WTC11 (cell line): ENCODE results near the gene CCNA2. TPM values are rescaled to one million over a fixed set of nuclear protein-coding genes. Genes with fewer than 3 reads are reported as not detected.

ENCODE experiments used
- ATAC-seq: fragments of 200-7000 bp; cut with Tn5 transposase; 2 replicates; pipeline ENCODE4 v1.10.0; 2021; ENCODE audit warnings: mild to moderate bottlenecking, moderate library complexity
- CTCF ChIA-PET: fragments of 300-600 bp; sonication (Branson Sonifier 250); formaldehyde crosslinking; loops from one replicate; lab custom pipeline; 2021; ENCODE audit warnings: antibody characterized with exemption; lab: Charles Lee
- POLR2A ChIA-PET: fragments of 350-600 bp; sonication (Branson Sonifier 250); formaldehyde crosslinking; loops from one replicate; lab custom pipeline; 2021; ENCODE audit warnings: antibody characterized with exemption; lab: Charles Lee
- DNase-seq: peaks from one replicate; pipeline ENCODE4 v3.0.0; 2021; ENCODE audit warnings: low spot score
- H3K27ac Mint-ChIP-seq: 2 replicates; pipeline ENCODE4 v1.8.0; 2021; ENCODE audit warnings: mixed read lengths
- H3K27me3 Mint-ChIP-seq: 2 replicates; pipeline ENCODE4 v1.8.0; 2021; ENCODE audit warnings: low read depth, mild to moderate bottlenecking, moderate library complexity, mixed read lengths
- H3K36me3 Mint-ChIP-seq: 2 replicates; pipeline ENCODE4 v1.8.0; 2021; ENCODE audit warnings: mixed read lengths
- H3K4me1 Mint-ChIP-seq: 2 replicates; pipeline ENCODE4 v1.8.0; 2022; ENCODE audit warnings: mixed read lengths
- H3K4me3 Mint-ChIP-seq: 2 replicates; pipeline ENCODE4 v1.8.0; 2021; ENCODE audit warnings: mild to moderate bottlenecking, moderate library complexity, mixed read lengths
- H3K9me3 Mint-ChIP-seq: 2 replicates; pipeline ENCODE4 v1.8.0; 2021; ENCODE audit warnings: mixed read lengths
- AFF4 ChIP-seq: sonication (generic); formaldehyde crosslinking; IDR thresholded peaks from 2 replicates; pipeline ENCODE4 v1.8.1; 2023; ENCODE audit warnings: mild to moderate bottlenecking, missing genetic modification reagents, borderline replicate concordance
- ATF1 ChIP-seq: sonication (generic); formaldehyde crosslinking; IDR thresholded peaks from 2 replicates; pipeline ENCODE4 v1.8.1; 2023; ENCODE audit warnings: mild to moderate bottlenecking, moderate library complexity, missing genetic modification reagents
- CBFB ChIP-seq: sonication (generic); formaldehyde crosslinking; IDR thresholded peaks from 2 replicates; pipeline ENCODE4 v1.8.1; 2022; ENCODE audit warnings: mild to moderate bottlenecking, low read depth, missing genetic modification reagents
- E2F5 ChIP-seq: sonication (generic); formaldehyde crosslinking; IDR thresholded peaks from 2 replicates; pipeline ENCODE4 v1.8.1; 2022; ENCODE audit warnings: mild to moderate bottlenecking, moderate library complexity, missing genetic modification reagents
- GABPB1 ChIP-seq: sonication (generic); formaldehyde crosslinking; IDR thresholded peaks from 2 replicates; pipeline ENCODE4 v1.8.1; 2023; ENCODE audit warnings: mild to moderate bottlenecking, missing genetic modification reagents
- HMGA2 ChIP-seq: fragments of 250-450 bp; sonication (Bioruptor Pico); IDR thresholded peaks from 2 replicates; pipeline ENCODE4 v1.4.0; 2021; ENCODE audit warnings: mild to moderate bottlenecking, moderate library complexity
- IRF2 ChIP-seq: sonication (generic); formaldehyde crosslinking; IDR thresholded peaks from 2 replicates; pipeline ENCODE4 v1.8.0; 2022; ENCODE audit warnings: low read depth, missing genetic modification reagents, borderline replicate concordance
- NFATC4 ChIP-seq: fragments of 250-450 bp; sonication (Bioruptor Pico); IDR thresholded peaks from 2 replicates; pipeline ENCODE4 v1.9.0; 2021; ENCODE audit warnings: mild to moderate bottlenecking
- USF2 ChIP-seq: sonication (generic); formaldehyde crosslinking; IDR thresholded peaks from 2 replicates; pipeline ENCODE4 v1.8.1; 2023; ENCODE audit warnings: mild to moderate bottlenecking, missing genetic modification reagents, moderate library complexity
- ZNF219 ChIP-seq: sonication (generic); formaldehyde crosslinking; IDR thresholded peaks from 2 replicates; pipeline ENCODE4 v1.8.0; 2023; ENCODE audit warnings: missing genetic modification reagents, mild to moderate bottlenecking, borderline replicate concordance
- ZNF263 ChIP-seq: sonication (generic); formaldehyde crosslinking; IDR thresholded peaks from 2 replicates; pipeline ENCODE4 v1.8.1; 2022; ENCODE audit warnings: low read depth, mild to moderate bottlenecking, moderate library complexity, missing genetic modification reagents
- ZNF317 ChIP-seq: sonication (generic); formaldehyde crosslinking; IDR thresholded peaks from 2 replicates; pipeline ENCODE4 v1.8.1; 2023; ENCODE audit warnings: low read depth, mild to moderate bottlenecking, moderate library complexity, missing genetic modification reagents, borderline replicate concordance
- ZNF423 ChIP-seq: fragments of 250-450 bp; sonication (Bioruptor Pico); IDR thresholded peaks from 2 replicates; pipeline ENCODE4 v2.1.2; 2022; ENCODE audit warnings: mild to moderate bottlenecking, moderate library complexity
- total RNA-seq: library from RNA; stranded (reverse); gene quantifications from 3 replicates; pipeline ENCODE4 v1.2.3, GENCODE V29; 2021
- TF ChIP-seq, protein P1 (sequence below): sonication (generic); formaldehyde crosslinking; IDR thresholded peaks from 2 replicates; pipeline ENCODE4 v1.8.0; 2023; ENCODE audit warnings: missing genetic modification reagents, mild to moderate bottlenecking, borderline replicate concordance
- TF ChIP-seq, protein P2 (sequence below): fragments of 250-450 bp; sonication (Bioruptor Pico); IDR thresholded peaks from 2 replicates; pipeline ENCODE4 v2.1.2; 2022; ENCODE audit warnings: mild to moderate bottlenecking, moderate library complexity

CCNA2 gene
- total RNA-seq, 1 experiment from 2014 or later = 95.1 TPM

DNA sequence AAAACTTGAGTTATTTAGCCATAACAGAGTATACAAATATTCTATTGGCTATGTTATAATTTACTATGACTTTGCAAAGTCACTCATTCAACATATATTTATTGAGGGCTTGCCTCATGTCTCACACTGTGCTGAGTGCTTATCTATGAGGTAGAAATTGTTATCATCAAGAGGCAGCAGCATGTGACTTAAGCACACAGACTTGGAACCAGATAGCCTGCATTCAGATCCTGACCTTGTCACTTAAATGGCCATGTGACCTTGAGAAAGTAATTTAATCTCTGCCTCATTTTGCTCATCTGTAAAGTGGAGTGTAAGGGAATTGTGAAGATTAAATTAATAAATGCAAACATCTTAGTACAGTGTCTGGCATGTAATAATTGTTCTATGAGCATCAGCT, 32.7 kb downstream of the CCNA2 start (continued):
- TF ChIP-seq, protein P1, sequence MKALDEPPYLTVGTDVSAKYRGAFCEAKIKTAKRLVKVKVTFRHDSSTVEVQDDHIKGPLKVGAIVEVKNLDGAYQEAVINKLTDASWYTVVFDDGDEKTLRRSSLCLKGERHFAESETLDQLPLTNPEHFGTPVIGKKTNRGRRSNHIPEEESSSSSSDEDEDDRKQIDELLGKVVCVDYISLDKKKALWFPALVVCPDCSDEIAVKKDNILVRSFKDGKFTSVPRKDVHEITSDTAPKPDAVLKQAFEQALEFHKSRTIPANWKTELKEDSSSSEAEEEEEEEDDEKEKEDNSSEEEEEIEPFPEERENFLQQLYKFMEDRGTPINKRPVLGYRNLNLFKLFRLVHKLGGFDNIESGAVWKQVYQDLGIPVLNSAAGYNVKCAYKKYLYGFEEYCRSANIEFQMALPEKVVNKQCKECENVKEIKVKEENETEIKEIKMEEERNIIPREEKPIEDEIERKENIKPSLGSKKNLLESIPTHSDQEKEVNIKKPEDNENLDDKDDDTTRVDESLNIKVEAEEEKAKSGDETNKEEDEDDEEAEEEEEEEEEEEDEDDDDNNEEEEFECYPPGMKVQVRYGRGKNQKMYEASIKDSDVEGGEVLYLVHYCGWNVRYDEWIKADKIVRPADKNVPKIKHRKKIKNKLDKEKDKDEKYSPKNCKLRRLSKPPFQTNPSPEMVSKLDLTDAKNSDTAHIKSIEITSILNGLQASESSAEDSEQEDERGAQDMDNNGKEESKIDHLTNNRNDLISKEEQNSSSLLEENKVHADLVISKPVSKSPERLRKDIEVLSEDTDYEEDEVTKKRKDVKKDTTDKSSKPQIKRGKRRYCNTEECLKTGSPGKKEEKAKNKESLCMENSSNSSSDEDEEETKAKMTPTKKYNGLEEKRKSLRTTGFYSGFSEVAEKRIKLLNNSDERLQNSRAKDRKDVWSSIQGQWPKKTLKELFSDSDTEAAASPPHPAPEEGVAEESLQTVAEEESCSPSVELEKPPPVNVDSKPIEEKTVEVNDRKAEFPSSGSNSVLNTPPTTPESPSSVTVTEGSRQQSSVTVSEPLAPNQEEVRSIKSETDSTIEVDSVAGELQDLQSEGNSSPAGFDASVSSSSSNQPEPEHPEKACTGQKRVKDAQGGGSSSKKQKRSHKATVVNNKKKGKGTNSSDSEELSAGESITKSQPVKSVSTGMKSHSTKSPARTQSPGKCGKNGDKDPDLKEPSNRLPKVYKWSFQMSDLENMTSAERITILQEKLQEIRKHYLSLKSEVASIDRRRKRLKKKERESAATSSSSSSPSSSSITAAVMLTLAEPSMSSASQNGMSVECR (CRISPR knock-in tag) = no peak
- TF ChIP-seq, all 79 proteins: peak for 0

DNA sequence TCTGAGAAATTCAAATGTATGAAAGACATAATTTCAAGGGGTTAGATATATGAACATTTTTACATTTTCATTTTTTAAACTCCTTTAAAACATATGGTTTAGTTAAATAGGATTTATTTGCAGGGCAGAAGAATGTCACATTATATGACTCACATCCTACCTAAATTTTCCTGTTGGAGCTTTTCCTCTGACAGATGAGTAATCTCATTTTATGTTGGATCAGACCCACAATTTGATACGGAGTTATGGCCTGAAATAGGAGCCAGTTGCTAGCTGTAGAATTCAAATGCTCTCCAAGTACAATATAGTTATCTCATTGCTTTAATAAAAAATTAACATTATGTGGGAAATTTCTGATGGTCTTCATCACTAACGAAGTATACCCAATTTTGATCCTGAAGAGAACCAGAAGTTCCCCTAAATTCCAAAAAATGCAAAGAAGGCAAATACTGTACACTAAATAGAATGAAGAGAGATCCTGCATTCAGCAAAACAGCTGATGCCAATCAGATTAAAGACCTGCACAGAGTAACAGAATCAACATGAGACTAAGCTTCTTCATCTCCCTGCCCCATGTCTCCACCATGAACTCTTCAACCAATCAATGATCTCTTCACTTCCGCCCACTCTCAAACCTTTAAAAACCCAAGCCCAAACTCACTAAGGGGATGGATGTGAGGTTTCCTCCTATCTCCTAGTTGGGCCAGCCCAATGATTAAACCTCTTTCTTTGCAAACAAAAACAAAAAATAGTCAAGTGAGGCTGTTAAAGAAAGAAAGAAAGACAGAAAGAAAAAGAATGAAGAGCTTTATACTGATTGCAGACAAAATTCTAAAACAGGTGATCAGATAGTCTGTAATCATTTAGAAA, 33.5 kb downstream of the CCNA2 start:
- no peaks in the 10 kb centered on the region for H3K27me3 Mint-ChIP-seq
- POLR2A ChIA-PET = no interaction called here
- TF ChIP-seq, protein P2, sequence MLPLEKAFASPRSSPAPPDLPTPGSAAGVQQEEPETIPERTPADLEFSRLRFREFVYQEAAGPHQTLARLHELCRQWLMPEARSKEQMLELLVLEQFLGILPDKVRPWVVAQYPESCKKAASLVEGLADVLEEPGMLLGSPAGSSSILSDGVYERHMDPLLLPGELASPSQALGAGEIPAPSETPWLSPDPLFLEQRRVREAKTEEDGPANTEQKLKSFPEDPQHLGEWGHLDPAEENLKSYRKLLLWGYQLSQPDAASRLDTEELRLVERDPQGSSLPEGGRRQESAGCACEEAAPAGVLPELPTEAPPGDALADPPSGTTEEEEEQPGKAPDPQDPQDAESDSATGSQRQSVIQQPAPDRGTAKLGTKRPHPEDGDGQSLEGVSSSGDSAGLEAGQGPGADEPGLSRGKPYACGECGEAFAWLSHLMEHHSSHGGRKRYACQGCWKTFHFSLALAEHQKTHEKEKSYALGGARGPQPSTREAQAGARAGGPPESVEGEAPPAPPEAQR (CRISPR knock-in tag) = no peak
- TF ChIP-seq NFATC4 (CRISPR knock-in tag) (no peak), GABPB1 (CRISPR knock-in tag) (no peak), ZNF263 (CRISPR knock-in tag) (no peak), ZNF219 (CRISPR knock-in tag) (no peak), AFF4 (CRISPR knock-in tag) (no peak), HMGA2 (CRISPR knock-in tag) (no peak), ZNF317 (CRISPR knock-in tag) (no peak), CBFB (CRISPR knock-in tag) (no peak)
- TF ChIP-seq, all 79 proteins: peak for 0
- CTCF ChIA-PET = no interaction called here
- ATAC-seq (no peak), DNase-seq (no peak)
- no peaks in the 10 kb centered on the region for H3K36me3 Mint-ChIP-seq
- H3K4me1 Mint-ChIP-seq = peaks cover 9% of the 10 kb centered on the region
- H3K4me3 Mint-ChIP-seq = no peak overlapping the region
- H3K9me3 Mint-ChIP-seq = no peaks in the 10 kb centered on the region
- H3K27ac Mint-ChIP-seq = no peak overlapping the region

DNA sequence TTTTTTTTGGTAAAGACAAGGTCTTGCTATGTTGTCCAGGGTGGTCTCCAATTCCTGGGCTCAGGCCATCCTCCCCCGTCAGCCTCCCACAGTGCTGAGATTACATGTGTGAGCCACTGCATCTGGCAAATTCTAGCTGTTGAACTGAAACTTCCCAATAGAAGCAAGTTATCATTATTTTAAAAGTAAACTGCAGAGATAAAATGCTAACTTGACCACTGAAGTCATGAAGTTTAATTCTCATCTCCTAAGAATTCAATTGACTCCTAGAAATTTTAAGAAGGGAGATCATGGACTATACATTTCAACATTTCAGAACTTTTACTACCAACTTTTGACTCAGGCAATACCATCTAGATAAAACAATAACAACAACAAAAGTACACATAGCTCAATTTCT, 34.2 kb downstream of the CCNA2 start:
- ChIA-PET POLR2A (no interaction called here), CTCF (no interaction called here)
- Mint-ChIP-seq H3K4me3 (no peak overlapping the region), H3K4me1 (peaks cover 1% of the 10 kb centered on the region), H3K9me3 (no peaks in the 10 kb centered on the region), H3K36me3 (no peaks in the 10 kb centered on the region), H3K27ac (no peak overlapping the region), H3K27me3 (no peaks in the 10 kb centered on the region; the same call in 1 of the 2 replicates)
- no peak for TF ChIP-seq ATF1 (CRISPR knock-in tag)
- TF ChIP-seq IRF2 (CRISPR knock-in tag) = no peak
- TF ChIP-seq ZNF423 (CRISPR knock-in tag) = no peak
- TF ChIP-seq USF2 (CRISPR knock-in tag) = no peak
- no peak for TF ChIP-seq E2F5 (CRISPR knock-in tag)
- TF ChIP-seq ZNF219 (CRISPR knock-in tag) = no peak
- ATAC-seq (no peak), DNase-seq (no peak)
